C4-2B (cell line): ENCODE results near the gene FOXN3.

Experiments used
- ZFX ChIP-seq: fragments of 450-650 bp; IDR thresholded peaks from 2 replicates; pipeline ENCODE4 v1.6.1; 2017
- TF ChIP-seq, protein P1 (sequence below): fragments of 450-650 bp; conservative IDR thresholded peaks from 2 replicates; pipeline ENCODE4 v1.5.1; 2017; ENCODE audit warnings: mild to moderate bottlenecking

DNA sequence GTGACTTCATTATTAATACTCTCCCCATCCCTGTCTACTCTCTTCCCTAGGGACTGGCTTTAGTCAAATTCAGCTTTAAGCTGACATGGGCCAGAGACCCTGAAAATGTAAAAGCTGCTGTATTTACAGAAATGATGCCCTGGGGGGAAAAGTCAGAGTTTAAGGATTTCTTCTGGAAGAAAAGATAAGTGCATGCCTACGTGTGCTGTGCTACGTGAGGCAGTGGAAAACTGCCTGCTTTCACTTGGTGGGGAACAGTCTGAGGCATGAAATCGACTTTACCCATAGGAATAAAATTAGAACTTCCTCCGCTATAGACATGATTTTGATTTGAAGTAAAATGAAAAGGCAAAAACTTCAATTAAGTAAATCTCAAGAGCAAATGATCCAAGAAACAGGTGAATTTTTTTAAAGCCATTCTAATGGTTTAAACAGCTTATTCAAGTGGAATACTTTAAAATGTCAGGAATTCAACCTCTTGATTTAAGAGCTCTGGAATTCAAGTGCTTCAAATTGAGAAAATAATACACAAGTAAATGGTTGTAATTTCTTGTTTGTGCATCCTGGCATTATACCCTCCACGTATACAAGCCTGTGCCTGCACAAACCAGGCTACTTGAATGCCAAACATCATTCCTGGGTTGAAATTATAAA lies 168.5 kb downstream of the FOXN3 start:
- TF ChIP-seq, protein P1, sequence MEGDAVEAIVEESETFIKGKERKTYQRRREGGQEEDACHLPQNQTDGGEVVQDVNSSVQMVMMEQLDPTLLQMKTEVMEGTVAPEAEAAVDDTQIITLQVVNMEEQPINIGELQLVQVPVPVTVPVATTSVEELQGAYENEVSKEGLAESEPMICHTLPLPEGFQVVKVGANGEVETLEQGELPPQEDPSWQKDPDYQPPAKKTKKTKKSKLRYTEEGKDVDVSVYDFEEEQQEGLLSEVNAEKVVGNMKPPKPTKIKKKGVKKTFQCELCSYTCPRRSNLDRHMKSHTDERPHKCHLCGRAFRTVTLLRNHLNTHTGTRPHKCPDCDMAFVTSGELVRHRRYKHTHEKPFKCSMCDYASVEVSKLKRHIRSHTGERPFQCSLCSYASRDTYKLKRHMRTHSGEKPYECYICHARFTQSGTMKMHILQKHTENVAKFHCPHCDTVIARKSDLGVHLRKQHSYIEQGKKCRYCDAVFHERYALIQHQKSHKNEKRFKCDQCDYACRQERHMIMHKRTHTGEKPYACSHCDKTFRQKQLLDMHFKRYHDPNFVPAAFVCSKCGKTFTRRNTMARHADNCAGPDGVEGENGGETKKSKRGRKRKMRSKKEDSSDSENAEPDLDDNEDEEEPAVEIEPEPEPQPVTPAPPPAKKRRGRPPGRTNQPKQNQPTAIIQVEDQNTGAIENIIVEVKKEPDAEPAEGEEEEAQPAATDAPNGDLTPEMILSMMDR, result no peak
- no peak for TF ChIP-seq ZFX
